ENCODE results near the gene RFX4.

RFX4 gene

GRCh38 chr12:106754331-106754730, 171.5 kb downstream of the RFX4 start:
- no peak overlapping the region for H3K4me3 ChIP-seq (ENCODE audit: insufficient read depth, low read depth, low read length, poor library complexity, severe bottlenecking)
- H3K27me3 ChIP-seq (replicated peaks; ENCODE audit: control insufficient read depth, insufficient read depth, low read length, poor library complexity, severe bottlenecking): no peaks in the 10 kb centered on the region
- no peak for DNase-seq
- H3K4me1 ChIP-seq (ENCODE audit: control insufficient read depth, insufficient read depth, low read length, poor library complexity, severe bottlenecking): peaks cover 18% of the 10 kb centered on the region
- H3K27ac ChIP-seq (ENCODE audit: insufficient read depth, low read length, poor library complexity, severe bottlenecking): no peak overlapping the region
- H3K36me3 ChIP-seq (ENCODE audit: control insufficient read depth, insufficient read depth, low read length): no peaks in the 10 kb centered on the region
- H3K9me3 ChIP-seq (ENCODE audit: control insufficient read depth, low read length): no peaks in the 10 kb centered on the region

GRCh38 chr12:106757623-106758348, 175.0 kb downstream of the RFX4 start:
- Histone ChIP-seq H3K36me3 (ENCODE audit: control insufficient read depth, insufficient read depth, low read length) (no peaks in the 10 kb centered on the region), H3K4me3 (ENCODE audit: insufficient read depth, low read depth, low read length, poor library complexity, severe bottlenecking) (no peak overlapping the region), H3K4me1 (ENCODE audit: control insufficient read depth, insufficient read depth, low read length, poor library complexity, severe bottlenecking) (peaks cover 32% of the 10 kb centered on the region), H3K27ac (ENCODE audit: insufficient read depth, low read length, poor library complexity, severe bottlenecking) (no peak overlapping the region), H3K27me3 (replicated peaks; ENCODE audit: control insufficient read depth, insufficient read depth, low read length, poor library complexity, severe bottlenecking) (no peaks in the 10 kb centered on the region), H3K9me3 (ENCODE audit: control insufficient read depth, low read length) (no peaks in the 10 kb centered on the region)
- no peak for DNase-seq

- H3K9me3 ChIP-seq (ENCODE audit: control insufficient read depth, low read length): no peaks in the 10 kb centered on the region
- H3K4me3 ChIP-seq (ENCODE audit: insufficient read depth, low read depth, low read length, poor library complexity, severe bottlenecking): no peak overlapping the region
- no peak for DNase-seq
- no peaks in the 10 kb centered on the region for H3K27me3 ChIP-seq (replicated peaks; ENCODE audit: control insufficient read depth, insufficient read depth, low read length, poor library complexity, severe bottlenecking)
- H3K36me3 ChIP-seq (ENCODE audit: control insufficient read depth, insufficient read depth, low read length): no peaks in the 10 kb centered on the region
- H3K27ac ChIP-seq (ENCODE audit: insufficient read depth, low read length, poor library complexity, severe bottlenecking): no peak overlapping the region
- peaks cover 26% of the 10 kb centered on the region for H3K4me1 ChIP-seq (ENCODE audit: control insufficient read depth, insufficient read depth, low read length, poor library complexity, severe bottlenecking)
Observed at GRCh38 chr12:106758349-106759110, 175.7 kb downstream of the RFX4 start.

GRCh38 chr12:106759526-106760183, 176.9 kb downstream of the RFX4 start:
- Histone ChIP-seq H3K4me3 (ENCODE audit: insufficient read depth, low read depth, low read length, poor library complexity, severe bottlenecking) (peak overlapping the region; percentile 20), H3K27me3 (replicated peaks; ENCODE audit: control insufficient read depth, insufficient read depth, low read length, poor library complexity, severe bottlenecking) (no peaks in the 10 kb centered on the region), H3K36me3 (ENCODE audit: control insufficient read depth, insufficient read depth, low read length) (no peaks in the 10 kb centered on the region), H3K9me3 (ENCODE audit: control insufficient read depth, low read length) (no peaks in the 10 kb centered on the region), H3K4me1 (ENCODE audit: control insufficient read depth, insufficient read depth, low read length, poor library complexity, severe bottlenecking) (peaks cover 19% of the 10 kb centered on the region), H3K27ac (ENCODE audit: insufficient read depth, low read length, poor library complexity, severe bottlenecking) (peak overlapping the region; percentile 52)
- no peak for DNase-seq

- DNase-seq: no peak
- Histone ChIP-seq H3K4me1 (ENCODE audit: control insufficient read depth, insufficient read depth, low read length, poor library complexity, severe bottlenecking) (peaks cover 19% of the 10 kb centered on the region), H3K4me3 (ENCODE audit: insufficient read depth, low read depth, low read length, poor library complexity, severe bottlenecking) (peak overlapping the region; percentile 20), H3K9me3 (ENCODE audit: control insufficient read depth, low read length) (no peaks in the 10 kb centered on the region), H3K36me3 (ENCODE audit: control insufficient read depth, insufficient read depth, low read length) (no peaks in the 10 kb centered on the region), H3K27me3 (replicated peaks; ENCODE audit: control insufficient read depth, insufficient read depth, low read length, poor library complexity, severe bottlenecking) (no peaks in the 10 kb centered on the region), H3K27ac (ENCODE audit: insufficient read depth, low read length, poor library complexity, severe bottlenecking) (peak overlapping the region; percentile 52)
Observed at GRCh38 chr12:106760184-106760531, 177.4 kb downstream of the RFX4 start.

GRCh38 chr12:106764220-106764619, 181.4 kb downstream of the RFX4 start:
- DNase-seq: no peak
- Histone ChIP-seq H3K27ac (ENCODE audit: insufficient read depth, low read length, poor library complexity, severe bottlenecking) (no peak overlapping the region), H3K4me3 (ENCODE audit: insufficient read depth, low read depth, low read length, poor library complexity, severe bottlenecking) (no peak overlapping the region), H3K27me3 (replicated peaks; ENCODE audit: control insufficient read depth, insufficient read depth, low read length, poor library complexity, severe bottlenecking) (no peaks in the 10 kb centered on the region), H3K4me1 (ENCODE audit: control insufficient read depth, insufficient read depth, low read length, poor library complexity, severe bottlenecking) (peaks cover 15% of the 10 kb centered on the region), H3K36me3 (ENCODE audit: control insufficient read depth, insufficient read depth, low read length) (no peaks in the 10 kb centered on the region), H3K9me3 (ENCODE audit: control insufficient read depth, low read length) (no peaks in the 10 kb centered on the region)

GRCh38 chr12:106764738-106765137, 181.9 kb downstream of the RFX4 start:
- no peak overlapping the region for H3K27ac ChIP-seq (ENCODE audit: insufficient read depth, low read length, poor library complexity, severe bottlenecking)
- H3K36me3 ChIP-seq (ENCODE audit: control insufficient read depth, insufficient read depth, low read length): no peaks in the 10 kb centered on the region
- H3K4me3 ChIP-seq (ENCODE audit: insufficient read depth, low read depth, low read length, poor library complexity, severe bottlenecking): no peak overlapping the region
- H3K9me3 ChIP-seq (ENCODE audit: control insufficient read depth, low read length): no peaks in the 10 kb centered on the region
- H3K27me3 ChIP-seq (replicated peaks; ENCODE audit: control insufficient read depth, insufficient read depth, low read length, poor library complexity, severe bottlenecking): no peaks in the 10 kb centered on the region
- peaks cover 10% of the 10 kb centered on the region for H3K4me1 ChIP-seq (ENCODE audit: control insufficient read depth, insufficient read depth, low read length, poor library complexity, severe bottlenecking)
- no peak for DNase-seq

- no peak for DNase-seq
- H3K9me3 ChIP-seq (ENCODE audit: control insufficient read depth, low read length): no peaks in the 10 kb centered on the region
- H3K27ac ChIP-seq (ENCODE audit: insufficient read depth, low read length, poor library complexity, severe bottlenecking): no peak overlapping the region
Observed at GRCh38 chr12:106766393-106766826, 183.6 kb downstream of the RFX4 start.

GRCh38 chr12:106767206-106767605, 184.4 kb downstream of the RFX4 start:
- Histone ChIP-seq H3K4me3 (ENCODE audit: insufficient read depth, low read depth, low read length, poor library complexity, severe bottlenecking) (no peak overlapping the region), H3K27ac (ENCODE audit: insufficient read depth, low read length, poor library complexity, severe bottlenecking) (no peak overlapping the region), H3K36me3 (ENCODE audit: control insufficient read depth, insufficient read depth, low read length) (no peaks in the 10 kb centered on the region), H3K9me3 (ENCODE audit: control insufficient read depth, low read length) (no peaks in the 10 kb centered on the region), H3K4me1 (ENCODE audit: control insufficient read depth, insufficient read depth, low read length, poor library complexity, severe bottlenecking) (no peaks in the 10 kb centered on the region), H3K27me3 (replicated peaks; ENCODE audit: control insufficient read depth, insufficient read depth, low read length, poor library complexity, severe bottlenecking) (no peaks in the 10 kb centered on the region)
- no peak for DNase-seq

More at GRCh38 chr12:106766393-106766826, 183.6 kb downstream of the RFX4 start:
- no peak overlapping the region for H3K4me3 ChIP-seq (ENCODE audit: insufficient read depth, low read depth, low read length, poor library complexity, severe bottlenecking)
- H3K27me3 ChIP-seq (replicated peaks; ENCODE audit: control insufficient read depth, insufficient read depth, low read length, poor library complexity, severe bottlenecking): no peaks in the 10 kb centered on the region
- no peaks in the 10 kb centered on the region for H3K36me3 ChIP-seq (ENCODE audit: control insufficient read depth, insufficient read depth, low read length)
- no peaks in the 10 kb centered on the region for H3K4me1 ChIP-seq (ENCODE audit: control insufficient read depth, insufficient read depth, low read length, poor library complexity, severe bottlenecking)

Measured in effector memory CD4-positive, alpha-beta T cell (primary cell).